ENCODE results near the gene LCOR. TPM values are rescaled to one million over a fixed set of nuclear protein-coding genes. Genes with fewer than 3 reads are reported as not detected.
"Not testable (repeated sequence)": the region's sequence is repeated elsewhere in the genome, so short reads cannot be mapped to it uniquely, and the experiment has no call there.

The LCOR gene
- total and polyA plus RNA-seq, 4 donors = 2.4 to 38.9 (median 19.5) TPM

GRCh38 chr10:97033841-97034240 is 201.7 kb downstream of the LCOR start:
- H3K27me3 ChIP-seq (ENCODE audit: control insufficient read depth in 1 of 2, insufficient read depth in 2 of 2, low read length in 1 of 2); H3K27ac ChIP-seq (ENCODE audit: low read depth in 1 of 2, low read length in 2 of 2); H3K36me3 ChIP-seq (ENCODE audit: control insufficient read depth in 1 of 2, insufficient read depth in 2 of 2, low read length in 1 of 2); ATAC-seq (ENCODE audit: low FRiP score); H3K4me1 ChIP-seq (ENCODE audit: control insufficient read depth in 1 of 2, insufficient read depth in 2 of 2, low read length in 2 of 2); H3K9me3 ChIP-seq (ENCODE audit: control insufficient read depth, low read length); H3K4me3 ChIP-seq (ENCODE audit: low read length in 2 of 2); intact Hi-C loops (cut with DNase I): not testable (repeated sequence)
- 92 to 96% methylated on average over 9 of the region's 9 CpGs for WGBS, 2 donors
- DNase-seq = peak in 1 of 2 donors; percentile 45

DNA sequence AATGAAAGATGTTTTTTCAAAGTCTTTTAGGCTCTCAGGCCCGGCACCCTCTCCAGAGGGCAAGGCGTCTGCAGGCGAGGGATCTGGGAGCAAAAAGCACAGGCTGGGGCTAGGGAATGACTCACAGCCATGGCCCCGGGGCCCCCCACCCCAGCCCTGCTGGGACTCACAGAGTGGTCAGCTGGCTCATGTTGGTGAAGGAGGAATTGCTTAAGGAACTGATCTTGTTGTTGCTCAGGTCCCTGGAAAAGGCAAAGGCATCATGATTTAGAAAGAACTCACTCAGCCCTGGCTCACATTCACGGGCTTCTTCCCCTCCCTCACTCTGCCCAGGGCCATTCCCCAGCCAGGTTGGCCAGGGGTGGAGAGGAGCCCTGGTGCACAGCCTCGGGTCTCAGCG is 202.2 kb downstream of the LCOR start:
- Histone ChIP-seq H3K4me1 (ENCODE audit: control insufficient read depth in 1 of 2, insufficient read depth in 2 of 2, low read length in 2 of 2) (no peaks in the 10 kb centered on the region), H3K36me3 (ENCODE audit: control insufficient read depth in 1 of 2, insufficient read depth in 2 of 2, low read length in 1 of 2) (no peaks in the 10 kb centered on the region), H3K27me3 (ENCODE audit: control insufficient read depth in 1 of 2, insufficient read depth in 2 of 2, low read length in 1 of 2) (no peaks in the 10 kb centered on the region), H3K9me3 (ENCODE audit: control insufficient read depth, low read length) (no peaks in the 10 kb centered on the region), H3K4me3 (ENCODE audit: low read length in 2 of 2) (no peak overlapping the region), H3K27ac (ENCODE audit: low read depth in 1 of 2, low read length in 2 of 2) (no peak overlapping the region)
- peak in 1 of 2 donors; percentile 67 for DNase-seq
- no peak for ATAC-seq (ENCODE audit: low FRiP score)
- intact Hi-C loops (cut with DNase I) = no loop called here
- WGBS, 2 donors = 74 to 75% methylated on average over 7 of the region's 7 CpGs

DNA sequence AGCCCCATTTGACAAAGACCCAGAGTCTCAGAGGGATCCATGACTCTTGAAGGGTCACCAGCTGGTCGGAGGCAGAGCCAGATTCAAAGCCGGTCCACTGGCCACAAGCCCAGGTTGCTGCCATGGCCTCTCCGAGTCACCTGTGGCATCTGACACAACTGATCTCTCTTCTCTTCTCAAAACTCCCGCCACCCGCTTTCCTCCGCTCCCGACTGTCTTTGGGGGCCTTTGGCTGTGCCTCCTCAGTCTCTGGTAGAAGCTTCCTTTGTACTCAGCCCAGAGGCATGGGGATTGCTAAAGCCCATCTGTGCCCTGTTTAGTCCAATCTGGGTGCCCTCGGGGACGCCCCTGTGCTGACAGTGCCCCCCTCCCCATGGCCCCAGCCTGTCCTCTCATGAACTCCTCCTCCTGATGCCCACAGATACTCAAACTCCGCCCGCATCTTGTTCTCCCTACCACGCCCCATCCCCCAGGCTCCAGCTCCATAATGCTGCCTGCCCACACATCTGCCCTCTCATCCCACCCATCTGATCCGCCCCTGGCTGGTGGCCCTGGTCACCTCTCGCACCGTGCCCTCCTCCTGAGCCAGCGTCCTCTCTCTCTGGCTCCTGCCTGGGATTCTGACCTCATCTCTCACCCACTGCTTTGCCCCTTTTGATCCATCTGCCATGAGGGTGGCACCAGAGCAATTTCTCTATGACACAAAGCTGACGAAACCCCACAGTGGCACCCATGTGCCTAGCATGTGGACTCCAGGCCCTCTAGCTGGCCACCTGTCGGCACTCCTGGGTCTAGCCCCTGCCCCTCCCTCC is 203.1 kb downstream of the LCOR start:
- no peaks in the 10 kb centered on the region for H3K4me1 ChIP-seq (ENCODE audit: control insufficient read depth in 1 of 2, insufficient read depth in 2 of 2, low read length in 2 of 2)
- intact Hi-C loops (cut with DNase I) = no loop called here
- no peak overlapping the region for H3K27ac ChIP-seq (ENCODE audit: low read depth in 1 of 2, low read length in 2 of 2)
- H3K27me3 ChIP-seq (ENCODE audit: control insufficient read depth in 1 of 2, insufficient read depth in 2 of 2, low read length in 1 of 2) = no peaks in the 10 kb centered on the region
- ATAC-seq (ENCODE audit: low FRiP score) (no peak), DNase-seq (peak; percentile 25 to 59)
- H3K4me3 ChIP-seq (ENCODE audit: low read length in 2 of 2) = no peak overlapping the region
- no peaks in the 10 kb centered on the region for H3K9me3 ChIP-seq (ENCODE audit: control insufficient read depth, low read length)
- no peaks in the 10 kb centered on the region for H3K36me3 ChIP-seq (ENCODE audit: control insufficient read depth in 1 of 2, insufficient read depth in 2 of 2, low read length in 1 of 2)
- WGBS, 2 donors = 84 to 90% methylated on average over 18 of the region's 18 CpGs

- Histone ChIP-seq H3K9me3 (ENCODE audit: control insufficient read depth, low read length) (no peaks in the 10 kb centered on the region), H3K36me3 (ENCODE audit: control insufficient read depth in 1 of 2, insufficient read depth in 2 of 2, low read length in 1 of 2) (no peaks in the 10 kb centered on the region), H3K27me3 (ENCODE audit: control insufficient read depth in 1 of 2, insufficient read depth in 2 of 2, low read length in 1 of 2) (no peaks in the 10 kb centered on the region), H3K4me3 (ENCODE audit: low read length in 2 of 2) (peak overlapping the region; percentile 21 to 31), H3K4me1 (ENCODE audit: control insufficient read depth in 1 of 2, insufficient read depth in 2 of 2, low read length in 2 of 2) (no peaks in the 10 kb centered on the region), H3K27ac (ENCODE audit: low read depth in 1 of 2, low read length in 2 of 2) (no peak overlapping the region)
- 17 to 18% methylated on average over 30 of the region's 30 CpGs for WGBS, 2 donors
- intact Hi-C loops (cut with DNase I) = no loop called here
- DNase-seq (peak; percentile 86 to 90), ATAC-seq (ENCODE audit: low FRiP score) (peak; percentile 90)
Observed at GRCh38 chr10:97037365-97038361, 205.6 kb downstream of the LCOR start.

- DNase-seq = peak in 1 of 2 donors; percentile 20
- Histone ChIP-seq H3K27me3 (ENCODE audit: control insufficient read depth in 1 of 2, insufficient read depth in 2 of 2, low read length in 1 of 2) (no peaks in the 10 kb centered on the region), H3K27ac (ENCODE audit: low read depth in 1 of 2, low read length in 2 of 2) (no peak overlapping the region), H3K9me3 (ENCODE audit: control insufficient read depth, low read length) (no peaks in the 10 kb centered on the region), H3K4me3 (ENCODE audit: low read length in 2 of 2) (no peak overlapping the region), H3K4me1 (ENCODE audit: control insufficient read depth in 1 of 2, insufficient read depth in 2 of 2, low read length in 2 of 2) (no peaks in the 10 kb centered on the region), H3K36me3 (ENCODE audit: control insufficient read depth in 1 of 2, insufficient read depth in 2 of 2, low read length in 1 of 2) (no peaks in the 10 kb centered on the region)
- ATAC-seq (ENCODE audit: low FRiP score) = no peak
- 95 to 96% methylated on average over 7 of the region's 7 CpGs for WGBS, 2 donors
- intact Hi-C loops (cut with DNase I) = no loop called here
Observed at GRCh38 chr10:97038688-97039087, 206.6 kb downstream of the LCOR start.

DNA sequence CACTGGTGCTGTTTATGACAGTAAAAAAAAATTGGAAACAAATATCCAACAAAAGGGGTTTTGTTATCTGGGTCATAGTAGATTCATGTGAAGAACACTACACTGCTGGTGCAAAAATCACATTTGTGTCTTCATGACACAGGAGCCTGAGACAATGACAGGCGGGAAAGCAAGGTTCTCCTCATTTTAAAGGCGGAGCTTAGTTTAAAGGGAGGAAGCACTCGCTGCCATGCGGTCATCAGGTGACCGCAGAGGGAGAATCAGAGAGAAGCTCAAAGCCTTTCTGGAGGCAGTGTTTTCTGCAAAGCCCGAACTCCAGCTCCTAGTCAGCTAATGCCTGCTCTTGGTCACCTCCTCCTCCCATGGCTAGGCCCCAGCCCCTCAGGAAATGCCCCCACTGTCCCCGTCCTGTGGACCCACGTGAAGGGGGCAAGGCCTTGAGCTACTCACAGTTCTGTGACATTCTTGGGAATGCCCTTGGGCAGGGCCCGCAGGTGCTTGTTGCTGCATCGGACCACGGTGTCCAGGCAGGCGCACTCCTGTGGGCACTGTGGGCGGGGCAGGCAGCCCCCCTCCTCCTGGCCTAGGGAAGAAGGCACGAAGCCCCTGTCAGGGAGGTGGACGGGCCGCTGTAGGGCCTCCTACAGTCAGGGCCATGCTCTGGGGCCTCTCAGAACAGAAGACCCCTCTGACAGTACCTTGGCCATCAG is 207.6 kb downstream of the LCOR start:
- DNase-seq = peak in 1 of 2 donors; percentile 62
- Histone ChIP-seq H3K4me1 (ENCODE audit: control insufficient read depth in 1 of 2, insufficient read depth in 2 of 2, low read length in 2 of 2) (no peaks in the 10 kb centered on the region), H3K4me3 (ENCODE audit: low read length in 2 of 2) (no peak overlapping the region), H3K27me3 (ENCODE audit: control insufficient read depth in 1 of 2, insufficient read depth in 2 of 2, low read length in 1 of 2) (no peaks in the 10 kb centered on the region), H3K27ac (ENCODE audit: low read depth in 1 of 2, low read length in 2 of 2) (no peak overlapping the region), H3K36me3 (ENCODE audit: control insufficient read depth in 1 of 2, insufficient read depth in 2 of 2, low read length in 1 of 2) (no peaks in the 10 kb centered on the region), H3K9me3 (ENCODE audit: control insufficient read depth, low read length) (no peaks in the 10 kb centered on the region)
- 90 to 92% methylated on average over 16 of the region's 16 CpGs for WGBS, 2 donors
- intact Hi-C loops (cut with DNase I) = no loop called here
- no peak for ATAC-seq (ENCODE audit: low FRiP score)

GRCh38 chr10:97040248-97040584 is 208.1 kb downstream of the LCOR start:
- no peaks in the 10 kb centered on the region for H3K4me1 ChIP-seq (ENCODE audit: control insufficient read depth in 1 of 2, insufficient read depth in 2 of 2, low read length in 2 of 2)
- no peaks in the 10 kb centered on the region for H3K36me3 ChIP-seq (ENCODE audit: control insufficient read depth in 1 of 2, insufficient read depth in 2 of 2, low read length in 1 of 2)
- no peaks in the 10 kb centered on the region for H3K27me3 ChIP-seq (ENCODE audit: control insufficient read depth in 1 of 2, insufficient read depth in 2 of 2, low read length in 1 of 2)
- peak in 1 of 2 donors; percentile 56 for DNase-seq
- intact Hi-C loops (cut with DNase I) = no loop called here
- no peak overlapping the region for H3K4me3 ChIP-seq (ENCODE audit: low read length in 2 of 2)
- no peak for ATAC-seq (ENCODE audit: low FRiP score)
- H3K9me3 ChIP-seq (ENCODE audit: control insufficient read depth, low read length) = no peaks in the 10 kb centered on the region
- H3K27ac ChIP-seq (ENCODE audit: low read depth in 1 of 2, low read length in 2 of 2) = no peak overlapping the region
- WGBS, 2 donors = 97% methylated on average over 9 of the region's 9 CpGs

DNA sequence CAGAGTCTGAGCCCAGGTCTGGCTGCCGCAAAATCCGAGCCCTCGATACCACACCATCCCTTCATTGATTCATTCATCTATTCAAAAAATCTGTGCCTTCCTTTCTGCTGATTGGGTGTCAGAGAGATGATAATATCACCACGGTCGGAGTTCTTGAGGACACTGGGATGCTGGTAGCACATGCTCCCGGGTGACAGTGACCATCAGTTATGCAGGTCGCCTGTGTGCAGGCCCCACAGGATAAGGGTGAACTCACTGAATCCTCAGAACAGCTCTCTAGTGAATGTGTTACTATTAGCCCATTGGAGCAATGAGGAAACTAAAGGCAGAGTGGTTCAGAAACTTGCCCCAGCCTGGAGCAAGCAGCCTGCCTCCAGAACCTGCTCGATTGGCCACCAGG is 208.6 kb downstream of the LCOR start:
- Histone ChIP-seq H3K4me3 (ENCODE audit: low read length in 2 of 2) (no peak overlapping the region), H3K9me3 (ENCODE audit: control insufficient read depth, low read length) (no peaks in the 10 kb centered on the region), H3K36me3 (ENCODE audit: control insufficient read depth in 1 of 2, insufficient read depth in 2 of 2, low read length in 1 of 2) (no peaks in the 10 kb centered on the region), H3K27me3 (ENCODE audit: control insufficient read depth in 1 of 2, insufficient read depth in 2 of 2, low read length in 1 of 2) (no peaks in the 10 kb centered on the region), H3K4me1 (ENCODE audit: control insufficient read depth in 1 of 2, insufficient read depth in 2 of 2, low read length in 2 of 2) (no peaks in the 10 kb centered on the region), H3K27ac (ENCODE audit: low read depth in 1 of 2, low read length in 2 of 2) (no peak overlapping the region)
- 88 to 92% methylated on average over 8 of the region's 8 CpGs for WGBS, 2 donors
- DNase-seq (no peak), ATAC-seq (ENCODE audit: low FRiP score) (no peak)
- intact Hi-C loops (cut with DNase I) = no loop called here
